ENCODE measurements around the gene SLC24A3. TPM values are rescaled to one million over a fixed set of nuclear protein-coding genes. Genes with fewer than 3 reads are reported as not detected.

SLC24A3 gene
- total and polyA plus RNA-seq, 2 of the 13 experiments (the other 11 are each of a cell fraction or from before 2014, with no cell fraction given) = not detected

DNA sequence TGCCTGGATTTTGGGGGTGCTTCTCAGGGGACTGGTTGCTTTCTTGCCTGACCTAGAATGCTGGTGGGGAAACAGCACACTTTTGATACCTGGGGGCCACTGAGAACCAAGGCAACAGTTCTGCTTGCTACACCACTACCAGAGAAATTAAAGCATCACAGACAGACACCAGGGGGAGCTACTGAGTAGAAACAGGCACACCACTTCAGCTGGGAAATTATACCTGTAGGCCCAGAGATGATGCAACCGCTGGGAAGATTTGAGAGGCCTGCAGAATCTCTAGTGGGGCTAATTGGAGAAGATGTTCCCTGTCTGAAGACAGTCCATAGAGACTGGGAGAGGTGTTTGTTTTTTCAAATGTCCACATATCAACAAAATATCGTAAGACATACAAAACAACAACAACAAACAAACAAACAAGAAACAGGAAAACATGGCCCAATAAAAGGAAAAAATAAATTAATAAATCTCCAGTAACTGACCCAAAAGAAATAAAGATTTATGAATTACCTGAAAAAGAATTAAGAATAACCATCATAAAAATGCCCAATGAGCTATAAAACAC lies 416.2 kb downstream of the SLC24A3 start (continued):
- TF ChIP-seq ZNF136 (CRISPR knock-in tag; IDR thresholded peaks at IDR 0.05; ENCODE audit: low read depth) (no peak), HOXA9 (CRISPR knock-in tag; IDR thresholded peaks at IDR 0.05; ENCODE audit: borderline replicate concordance) (no peak), TARDBP (CRISPR knock-in tag; IDR thresholded peaks at IDR 0.05) (0 out of 2 replicates have a peak, but pooled peaks have one; percentile 27), ZNF644 (CRISPR knock-in tag; IDR thresholded peaks at IDR 0.05; ENCODE audit: low read depth) (peak; percentile 78), SOX6 (IDR thresholded peaks at IDR 0.05) (no peak), SOX6 (CRISPR knock-in tag; IDR thresholded peaks at IDR 0.05) (peak; percentile 38; the same call in 1 of the 2 replicates), XRCC5 (optimal IDR thresholded peaks at IDR 0.05; ENCODE audit: low read length) (peak; percentile 91), FOSL2 (CRISPR knock-in tag; IDR thresholded peaks at IDR 0.05) (peak; percentile 63), IKZF4 (CRISPR knock-in tag; IDR thresholded peaks at IDR 0.05; ENCODE audit: borderline replicate concordance, low read depth, not compliant biosample characterization) (no peak), SIX4 (CRISPR knock-in tag; IDR thresholded peaks at IDR 0.05) (no peak), CBX5 (CRISPR knock-in tag; IDR thresholded peaks at IDR 0.05; ENCODE audit: borderline replicate concordance) (no peak), ZFX (CRISPR knock-in tag; IDR thresholded peaks at IDR 0.05; ENCODE audit: low read depth) (peak; percentile 80), ELF3 (CRISPR knock-in tag; IDR thresholded peaks at IDR 0.05) (0 out of 2 replicates have a peak, but pooled peaks have one; percentile 34), SP1 (IDR thresholded peaks at IDR 0.05) (no peak), SP1 (CRISPR knock-in tag; IDR thresholded peaks at IDR 0.05) (no peak), ZNF777 (CRISPR knock-in tag; IDR thresholded peaks at IDR 0.05) (0 out of 2 replicates have a peak, but pooled peaks have one; percentile 35), ZNF629 (CRISPR knock-in tag; conservative IDR thresholded peaks at IDR 0.05) (0 out of 2 replicates have a peak, but pooled peaks have one; percentile 6), MAZ (IDR thresholded peaks at IDR 0.05; ENCODE audit: borderline replicate concordance, low read depth, low read length) (no peak), MAZ (CRISPR knock-in tag; IDR thresholded peaks at IDR 0.05; ENCODE audit: low read depth) (0 out of 2 replicates have a peak, but pooled peaks have one; percentile 31), MED8 (CRISPR knock-in tag; IDR thresholded peaks at IDR 0.05; ENCODE audit: insufficient replicate concordance) (no peak), MIXL1 (CRISPR knock-in tag; IDR thresholded peaks at IDR 0.05) (peak; percentile 51; the same call in 1 of the 2 replicates), ATF7 (IDR thresholded peaks at IDR 0.05) (peak; percentile 44; the same call in 1 of the 2 replicates), ATF7 (CRISPR knock-in tag; IDR thresholded peaks at IDR 0.05) (no peak), LCORL (IDR thresholded peaks at IDR 0.05) (no peak), LCORL (CRISPR knock-in tag; IDR thresholded peaks at IDR 0.05) (no peak)
- TF ChIP-seq, protein P1, sequence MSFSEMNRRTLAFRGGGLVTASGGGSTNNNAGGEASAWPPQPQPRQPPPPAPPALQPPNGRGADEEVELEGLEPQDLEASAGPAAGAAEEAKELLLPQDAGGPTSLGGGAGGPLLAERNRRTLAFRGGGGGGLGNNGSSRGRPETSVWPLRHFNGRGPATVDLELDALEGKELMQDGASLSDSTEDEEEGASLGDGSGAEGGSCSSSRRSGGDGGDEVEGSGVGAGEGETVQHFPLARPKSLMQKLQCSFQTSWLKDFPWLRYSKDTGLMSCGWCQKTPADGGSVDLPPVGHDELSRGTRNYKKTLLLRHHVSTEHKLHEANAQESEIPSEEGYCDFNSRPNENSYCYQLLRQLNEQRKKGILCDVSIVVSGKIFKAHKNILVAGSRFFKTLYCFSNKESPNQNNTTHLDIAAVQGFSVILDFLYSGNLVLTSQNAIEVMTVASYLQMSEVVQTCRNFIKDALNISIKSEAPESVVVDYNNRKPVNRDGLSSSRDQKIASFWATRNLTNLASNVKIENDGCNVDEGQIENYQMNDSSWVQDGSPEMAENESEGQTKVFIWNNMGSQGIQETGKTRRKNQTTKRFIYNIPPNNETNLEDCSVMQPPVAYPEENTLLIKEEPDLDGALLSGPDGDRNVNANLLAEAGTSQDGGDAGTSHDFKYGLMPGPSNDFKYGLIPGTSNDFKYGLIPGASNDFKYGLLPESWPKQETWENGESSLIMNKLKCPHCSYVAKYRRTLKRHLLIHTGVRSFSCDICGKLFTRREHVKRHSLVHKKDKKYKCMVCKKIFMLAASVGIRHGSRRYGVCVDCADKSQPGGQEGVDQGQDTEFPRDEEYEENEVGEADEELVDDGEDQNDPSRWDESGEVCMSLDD (CRISPR knock-in tag; IDR thresholded peaks at IDR 0.05; ENCODE audit: borderline replicate concordance) = 0 out of 2 replicates have a peak, but pooled peaks have one; percentile 18
- TF ChIP-seq, protein P2, sequence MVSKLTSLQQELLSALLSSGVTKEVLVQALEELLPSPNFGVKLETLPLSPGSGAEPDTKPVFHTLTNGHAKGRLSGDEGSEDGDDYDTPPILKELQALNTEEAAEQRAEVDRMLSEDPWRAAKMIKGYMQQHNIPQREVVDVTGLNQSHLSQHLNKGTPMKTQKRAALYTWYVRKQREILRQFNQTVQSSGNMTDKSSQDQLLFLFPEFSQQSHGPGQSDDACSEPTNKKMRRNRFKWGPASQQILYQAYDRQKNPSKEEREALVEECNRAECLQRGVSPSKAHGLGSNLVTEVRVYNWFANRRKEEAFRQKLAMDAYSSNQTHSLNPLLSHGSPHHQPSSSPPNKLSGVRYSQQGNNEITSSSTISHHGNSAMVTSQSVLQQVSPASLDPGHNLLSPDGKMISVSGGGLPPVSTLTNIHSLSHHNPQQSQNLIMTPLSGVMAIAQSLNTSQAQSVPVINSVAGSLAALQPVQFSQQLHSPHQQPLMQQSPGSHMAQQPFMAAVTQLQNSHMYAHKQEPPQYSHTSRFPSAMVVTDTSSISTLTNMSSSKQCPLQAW (CRISPR knock-in tag; IDR thresholded peaks at IDR 0.05) = peak; percentile 36; the same call in 1 of the 2 replicates
- TF ChIP-seq, protein P3, sequence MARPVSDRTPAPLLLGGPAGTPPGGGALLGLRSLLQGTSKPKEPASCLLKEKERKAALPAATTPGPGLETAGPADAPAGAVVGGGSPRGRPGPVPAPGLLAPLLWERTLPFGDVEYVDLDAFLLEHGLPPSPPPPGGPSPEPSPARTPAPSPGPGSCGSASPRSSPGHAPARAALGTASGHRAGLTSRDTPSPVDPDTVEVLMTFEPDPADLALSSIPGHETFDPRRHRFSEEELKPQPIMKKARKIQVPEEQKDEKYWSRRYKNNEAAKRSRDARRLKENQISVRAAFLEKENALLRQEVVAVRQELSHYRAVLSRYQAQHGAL (CRISPR knock-in tag; IDR thresholded peaks at IDR 0.05; ENCODE audit: not compliant biosample characterization) = peak; percentile 59
